HS-5 (cell line): ENCODE measurements around the gene BID.
"Not testable (repeated sequence)": the region's sequence is repeated elsewhere in the genome, so short reads cannot be mapped to it uniquely, and the experiment has no call there.

Source experiments
- DNase-seq: peaks from one replicate; pipeline ENCODE4 v3.0.0-alpha.2; 2012; ENCODE audit warnings: low read depth

The BID gene

GRCh38 chr22:17769716-17770082 lies 4.6 kb downstream of the BID start:
- DNase-seq, result no peak

GRCh38 chr22:17769013-17769715 lies 5.1 kb downstream of the BID start:
- DNase-seq, result no peak

- no peak for DNase-seq
Observed at GRCh38 chr22:17767233-17768065, 6.8 kb downstream of the BID start.

- DNase-seq, result not testable (repeated sequence)
Observed at GRCh38 chr22:17764852-17765251, 9.4 kb downstream of the BID start.

GRCh38 chr22:17764036-17764435 lies 10.2 kb downstream of the BID start:
- DNase-seq, result no peak

- DNase-seq, result not testable (repeated sequence)
Observed at GRCh38 chr22:17763442-17763841, 10.8 kb downstream of the BID start.

- DNase-seq, result no peak
Observed at GRCh38 chr22:17761138-17761488, 13.2 kb downstream of the BID start.

- DNase-seq, result no peak
Observed at GRCh38 chr22:17754233-17754925, 19.9 kb downstream of the BID start.

GRCh38 chr22:17753401-17753989 lies 20.8 kb downstream of the BID start:
- DNase-seq, result no peak

- no peak for DNase-seq
Observed at GRCh38 chr22:17751596-17751995, 22.7 kb downstream of the BID start.

GRCh38 chr22:17749605-17750395 lies 24.5 kb downstream of the BID start:
- no peak for DNase-seq

- no peak for DNase-seq
Observed at GRCh38 chr22:17748555-17749353, 25.5 kb downstream of the BID start.

GRCh38 chr22:17746916-17747315 lies 27.4 kb downstream of the BID start:
- no peak for DNase-seq

GRCh38 chr22:17744430-17744829 lies 29.8 kb downstream of the BID start:
- DNase-seq, result no peak

GRCh38 chr22:17743661-17744411 lies 30.4 kb downstream of the BID start:
- no peak for DNase-seq

GRCh38 chr22:17742527-17742902 lies 31.8 kb downstream of the BID start:
- DNase-seq, result no peak

- no peak for DNase-seq
Observed at GRCh38 chr22:17741866-17742526, 32.3 kb downstream of the BID start.

- no peak for DNase-seq
Observed at GRCh38 chr22:17739196-17739975, 34.9 kb downstream of the BID start.
